ENCODE data around the gene PIGM. TPM values are rescaled to one million over a fixed set of nuclear protein-coding genes. Genes with fewer than 3 reads are reported as not detected.

PIGM gene
- total RNA-seq, 4 donors from 2014 or later = 2.4 to 4.5 (median 3.6) TPM

GRCh38 chr1:159999204-159999603, 32.6 kb downstream of the PIGM start:
- 68 to 74% methylated on average over 4 of the region's 4 CpGs for WGBS, 2 donors
- TF ChIP-seq, protein P1, sequence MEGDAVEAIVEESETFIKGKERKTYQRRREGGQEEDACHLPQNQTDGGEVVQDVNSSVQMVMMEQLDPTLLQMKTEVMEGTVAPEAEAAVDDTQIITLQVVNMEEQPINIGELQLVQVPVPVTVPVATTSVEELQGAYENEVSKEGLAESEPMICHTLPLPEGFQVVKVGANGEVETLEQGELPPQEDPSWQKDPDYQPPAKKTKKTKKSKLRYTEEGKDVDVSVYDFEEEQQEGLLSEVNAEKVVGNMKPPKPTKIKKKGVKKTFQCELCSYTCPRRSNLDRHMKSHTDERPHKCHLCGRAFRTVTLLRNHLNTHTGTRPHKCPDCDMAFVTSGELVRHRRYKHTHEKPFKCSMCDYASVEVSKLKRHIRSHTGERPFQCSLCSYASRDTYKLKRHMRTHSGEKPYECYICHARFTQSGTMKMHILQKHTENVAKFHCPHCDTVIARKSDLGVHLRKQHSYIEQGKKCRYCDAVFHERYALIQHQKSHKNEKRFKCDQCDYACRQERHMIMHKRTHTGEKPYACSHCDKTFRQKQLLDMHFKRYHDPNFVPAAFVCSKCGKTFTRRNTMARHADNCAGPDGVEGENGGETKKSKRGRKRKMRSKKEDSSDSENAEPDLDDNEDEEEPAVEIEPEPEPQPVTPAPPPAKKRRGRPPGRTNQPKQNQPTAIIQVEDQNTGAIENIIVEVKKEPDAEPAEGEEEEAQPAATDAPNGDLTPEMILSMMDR (IDR thresholded peaks at IDR 0.05) = no peak
- no peak for TF ChIP-seq POLR2A (IDR thresholded peaks at IDR 0.05)
- H3K4me3 ChIP-seq (ENCODE audit: low read depth, poor library complexity, severe bottlenecking) = no peak overlapping the region
- intact Hi-C loops (cut with DNase I; ENCODE audit: low total_unique reads) = no loop called here
- no peak for DNase-seq (ENCODE audit: low spot score in 2 of 2)

- H3K4me3 ChIP-seq (ENCODE audit: low read depth, poor library complexity, severe bottlenecking) = no peak overlapping the region
- TF ChIP-seq POLR2A (IDR thresholded peaks at IDR 0.05) = no peak
- TF ChIP-seq, protein P1 (IDR thresholded peaks at IDR 0.05) = no peak
- no peak for DNase-seq (ENCODE audit: low spot score in 2 of 2)
- intact Hi-C loops (cut with DNase I; ENCODE audit: low total_unique reads) = no loop called here
These were observed 35.1 kb downstream of the PIGM start for GRCh38 chr1:159996653-159997052.

GRCh38 chr1:159994896-159995295, 36.9 kb downstream of the PIGM start:
- DNase-seq (ENCODE audit: low spot score in 2 of 2) = no peak
- 88 to 92% methylated on average over 2 of the region's 2 CpGs for WGBS, 2 donors
- TF ChIP-seq, protein P1 (IDR thresholded peaks at IDR 0.05) = no peak
- TF ChIP-seq POLR2A (IDR thresholded peaks at IDR 0.05) = no peak
- H3K4me3 ChIP-seq (ENCODE audit: low read depth, poor library complexity, severe bottlenecking) = no peak overlapping the region
- intact Hi-C loops (cut with DNase I; ENCODE audit: low total_unique reads) = no loop called here

- no peak overlapping the region for H3K4me3 ChIP-seq (ENCODE audit: low read depth, poor library complexity, severe bottlenecking)
- no peak for DNase-seq (ENCODE audit: low spot score in 2 of 2)
- intact Hi-C loops (cut with DNase I; ENCODE audit: low total_unique reads) = no loop called here
- TF ChIP-seq, protein P1 (IDR thresholded peaks at IDR 0.05) = no peak
- no peak for TF ChIP-seq POLR2A (IDR thresholded peaks at IDR 0.05)
- whole genome bisulfite sequencing, 2 donors = 80 to 84% methylated on average over 2 of the region's 2 CpGs
These were observed 37.9 kb downstream of the PIGM start for GRCh38 chr1:159993911-159994310.

GRCh38 chr1:159992161-159992560, 39.6 kb downstream of the PIGM start:
- WGBS, 2 donors = 53 to 78% methylated on average over 1 of the region's 1 CpG
- intact Hi-C loops (cut with DNase I; ENCODE audit: low total_unique reads) = no loop called here
- no peak for DNase-seq (ENCODE audit: low spot score in 2 of 2)
- H3K4me3 ChIP-seq (ENCODE audit: low read depth, poor library complexity, severe bottlenecking) = no peak overlapping the region
- TF ChIP-seq POLR2A (IDR thresholded peaks at IDR 0.05) = no peak
- TF ChIP-seq, protein P1 (IDR thresholded peaks at IDR 0.05) = no peak

DNA sequence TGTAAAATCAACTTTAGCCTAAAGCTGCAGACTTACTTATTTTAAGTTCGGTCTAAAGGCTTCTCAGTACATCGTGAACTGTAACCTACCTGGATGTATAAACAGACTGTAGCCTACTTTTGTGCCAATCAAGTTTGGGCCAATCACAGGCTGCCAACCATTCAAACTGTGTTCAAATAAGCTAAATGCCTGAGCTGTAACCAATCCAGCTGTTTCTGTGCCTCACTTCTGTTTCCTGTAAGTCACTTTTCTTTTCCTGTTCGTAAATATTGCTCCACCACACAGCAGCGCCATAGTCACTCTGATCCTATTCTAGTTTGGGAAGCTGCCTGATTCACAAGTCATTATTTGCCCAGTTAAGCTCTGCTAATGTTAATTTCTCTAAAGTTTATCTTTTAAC, 40.3 kb downstream of the PIGM start:
- no peak overlapping the region for H3K4me3 ChIP-seq (ENCODE audit: low read depth, poor library complexity, severe bottlenecking)
- DNase-seq (ENCODE audit: low spot score in 2 of 2) = no peak
- intact Hi-C loops (cut with DNase I; ENCODE audit: low total_unique reads) = no loop called here
- TF ChIP-seq, protein P1 (IDR thresholded peaks at IDR 0.05) = no peak
- TF ChIP-seq POLR2A (IDR thresholded peaks at IDR 0.05) = no peak
- whole genome bisulfite sequencing, 2 donors = 47 to 56% methylated on average over 4 of the region's 4 CpGs

Data from lower leg skin (tissue), 4 donors.